ENCODE data around the gene SAMD4B. TPM values are rescaled to one million over a fixed set of nuclear protein-coding genes. Genes with fewer than 3 reads are reported as not detected.
A peak's percentile ranks its signal among the peaks of the same experiment; 100 is the strongest.

SAMD4B gene
- total RNA-seq, 4 donors from 2014 or later, result 79.5 to 212 (median 124) TPM

GRCh38 chr19:39342647-39343305 lies 555 bp downstream of the SAMD4B start:
- no peaks in the 10 kb centered on the region for H3K27me3 ChIP-seq
- peak overlapping the region; percentile 48 to 92 (median 75) for H3K4me3 ChIP-seq (replicated peaks in 1 of 3)
- TF ChIP-seq CTCF (IDR thresholded peaks at IDR 0.05) (no peak), POLR2A (IDR thresholded peaks at IDR 0.05) (no peak)
- WGBS, 2 donors, result 2 to 4% methylated on average over 12 to 24 of the region's 51 CpGs
- H3K9me3 ChIP-seq, result no peaks in the 10 kb centered on the region
- intact Hi-C loops (cut with DNase I), result no loop called here
- H3K27ac ChIP-seq, result peak overlapping the region; percentile 32 to 81 (median 71)
- H3K36me3 ChIP-seq, result no peaks in the 10 kb centered on the region
- peaks cover 16 to 39% of the 10 kb centered on the region in 2 donors for H3K4me1 ChIP-seq
- peak; percentile 10 to 14 for DNase-seq

- Histone ChIP-seq H3K27me3 (no peaks in the 10 kb centered on the region), H3K27ac (no peak overlapping the region), H3K4me3 (replicated peaks in 1 of 3) (no peak overlapping the region), H3K9me3 (no peaks in the 10 kb centered on the region), H3K4me1 (peaks cover 12 to 32% of the 10 kb centered on the region in 2 donors), H3K36me3 (no peaks in the 10 kb centered on the region)
- intact Hi-C loops (cut with DNase I), result loop anchor here (5.0 kb wide), 1 partner anchor 41 kb away; no protein-coding TSS in a partner anchor
- TF ChIP-seq POLR2A (IDR thresholded peaks at IDR 0.05) (no peak), CTCF (IDR thresholded peaks at IDR 0.05) (no peak)
- 91 to 92% methylated on average over 1 of the region's 1 CpG for WGBS, 2 donors
- no peak for DNase-seq
Measured at GRCh38 chr19:39345956-39346355, 3.7 kb downstream of the SAMD4B start.

- Histone ChIP-seq H3K27ac (no peak overlapping the region), H3K36me3 (peaks cover 7 to 8% of the 10 kb centered on the region in 2 donors)
Measured at GRCh38 chr19:39347332-39348164, 5.3 kb downstream of the SAMD4B start.

GRCh38 chr19:39349326-39349725 lies 7.1 kb downstream of the SAMD4B start:
- Histone ChIP-seq H3K4me1 (peaks cover 0 to 17% of the 10 kb centered on the region in 2 donors), H3K9me3 (no peaks in the 10 kb centered on the region), H3K27ac (no peak overlapping the region), H3K4me3 (replicated peaks in 1 of 3) (no peak overlapping the region), H3K36me3 (peaks cover 7 to 8% of the 10 kb centered on the region in 2 donors), H3K27me3 (no peaks in the 10 kb centered on the region)
- intact Hi-C loops (cut with DNase I), result loop anchor here (5.0 kb wide), 1 partner anchor 38 kb away; no protein-coding TSS in a partner anchor
- no peak for DNase-seq
- TF ChIP-seq CTCF (IDR thresholded peaks at IDR 0.05) (no peak), POLR2A (IDR thresholded peaks at IDR 0.05) (no peak)
- 85 to 90% methylated on average over 4 of the region's 4 CpGs for WGBS, 2 donors

More at GRCh38 chr19:39347332-39348164, 5.3 kb downstream of the SAMD4B start:
- peaks cover 7 to 30% of the 10 kb centered on the region in 2 donors for H3K4me1 ChIP-seq
- no peak overlapping the region for H3K4me3 ChIP-seq (replicated peaks in 1 of 3)
- no peaks in the 10 kb centered on the region for H3K27me3 ChIP-seq
- no peak for DNase-seq
- H3K9me3 ChIP-seq, result no peaks in the 10 kb centered on the region
- intact Hi-C loops (cut with DNase I), result loop anchor here (5.0 kb wide), 1 partner anchor 40 kb away; no protein-coding TSS in a partner anchor
- TF ChIP-seq CTCF (IDR thresholded peaks at IDR 0.05) (no peak), POLR2A (IDR thresholded peaks at IDR 0.05) (no peak)
- 85 to 96% methylated on average over 4 of the region's 4 CpGs for WGBS, 2 donors

All from thyroid gland (tissue), 4 donors.